Measurements from ENCODE around the gene GRM4.

Gene GRM4

DNA sequence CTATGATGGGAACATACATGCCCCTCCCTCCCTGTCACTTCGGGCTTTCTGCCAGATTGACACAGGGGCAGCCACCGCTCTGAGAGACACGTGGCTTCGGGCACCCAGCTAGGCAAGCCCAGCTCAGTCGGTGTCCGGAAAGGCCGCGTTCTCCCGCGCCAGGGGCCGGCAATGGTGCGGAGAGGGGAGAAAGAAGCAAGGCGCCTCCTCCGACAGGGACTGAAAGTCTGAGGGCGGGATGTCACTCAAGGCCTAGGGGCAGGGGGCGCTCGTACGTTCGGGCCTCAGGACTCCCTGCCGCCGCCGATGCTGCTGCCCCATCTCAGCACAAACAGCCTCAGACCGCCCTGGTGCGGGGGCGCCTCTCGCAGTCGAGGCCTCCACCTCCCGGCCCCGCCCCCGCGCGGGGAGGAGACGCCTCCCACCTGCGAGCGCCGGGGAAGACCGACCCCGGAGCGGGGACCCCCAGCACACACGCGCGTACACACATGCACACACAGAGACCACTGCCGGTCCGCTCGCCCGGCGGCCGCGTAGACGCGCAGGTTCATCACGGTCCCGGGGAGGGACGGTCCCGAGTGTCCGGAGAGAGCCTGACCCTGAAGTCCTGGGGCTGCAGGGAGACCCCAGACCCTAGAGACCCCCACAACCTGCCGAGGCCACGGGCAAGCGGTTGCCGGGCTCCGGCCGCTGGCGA is 1.9 kb downstream of the GRM4 start:
- H3K27me3 ChIP-seq (ENCODE audit: insufficient read depth, low read length), result peaks cover 9% of the 10 kb centered on the region; the same call in 1 of the 2 replicates
- H2AFZ ChIP-seq (ENCODE audit: low read length), result no peak overlapping the region
- peak overlapping the region; percentile 36; the same call in 1 of the 2 replicates for H3K4me2 ChIP-seq (ENCODE audit: low read length)
- H4K20me1 ChIP-seq (ENCODE audit: insufficient read depth, low read length), result no peaks in the 10 kb centered on the region
- H3K79me2 ChIP-seq (ENCODE audit: insufficient read depth, low read length), result no peaks in the 10 kb centered on the region
- H3K9ac ChIP-seq (ENCODE audit: low read length), result no peak overlapping the region
- H3K9me3 ChIP-seq (ENCODE audit: low read length), result no peaks in the 10 kb centered on the region
- H3K9me2 ChIP-seq (ENCODE audit: low read depth, low read length), result no peaks in the 10 kb centered on the region
- no peak overlapping the region for H3K27ac ChIP-seq (ENCODE audit: low read depth, low read length, poor library complexity, severe bottlenecking)
- no peaks in the 10 kb centered on the region for H3F3A ChIP-seq (ENCODE audit: insufficient read depth, low read length)
- no peaks in the 10 kb centered on the region for H3K4me1 ChIP-seq (ENCODE audit: insufficient read depth, low read length, severe bottlenecking)
- no peak overlapping the region for H3K4me3 ChIP-seq (ENCODE audit: low read depth, low read length, poor library complexity, severe bottlenecking)
- no peak for TF ChIP-seq EZH2 (IDR thresholded peaks at IDR 0.05; ENCODE audit: borderline replicate concordance, low read length)
- TF ChIP-seq, protein P1, sequence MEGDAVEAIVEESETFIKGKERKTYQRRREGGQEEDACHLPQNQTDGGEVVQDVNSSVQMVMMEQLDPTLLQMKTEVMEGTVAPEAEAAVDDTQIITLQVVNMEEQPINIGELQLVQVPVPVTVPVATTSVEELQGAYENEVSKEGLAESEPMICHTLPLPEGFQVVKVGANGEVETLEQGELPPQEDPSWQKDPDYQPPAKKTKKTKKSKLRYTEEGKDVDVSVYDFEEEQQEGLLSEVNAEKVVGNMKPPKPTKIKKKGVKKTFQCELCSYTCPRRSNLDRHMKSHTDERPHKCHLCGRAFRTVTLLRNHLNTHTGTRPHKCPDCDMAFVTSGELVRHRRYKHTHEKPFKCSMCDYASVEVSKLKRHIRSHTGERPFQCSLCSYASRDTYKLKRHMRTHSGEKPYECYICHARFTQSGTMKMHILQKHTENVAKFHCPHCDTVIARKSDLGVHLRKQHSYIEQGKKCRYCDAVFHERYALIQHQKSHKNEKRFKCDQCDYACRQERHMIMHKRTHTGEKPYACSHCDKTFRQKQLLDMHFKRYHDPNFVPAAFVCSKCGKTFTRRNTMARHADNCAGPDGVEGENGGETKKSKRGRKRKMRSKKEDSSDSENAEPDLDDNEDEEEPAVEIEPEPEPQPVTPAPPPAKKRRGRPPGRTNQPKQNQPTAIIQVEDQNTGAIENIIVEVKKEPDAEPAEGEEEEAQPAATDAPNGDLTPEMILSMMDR (IDR thresholded peaks at IDR 0.05; ENCODE audit: low read length), result peak; percentile 25; the same call in 1 of the 2 replicates
- no peaks in the 10 kb centered on the region for H3K36me3 ChIP-seq (ENCODE audit: insufficient read depth, low read length)

DNA sequence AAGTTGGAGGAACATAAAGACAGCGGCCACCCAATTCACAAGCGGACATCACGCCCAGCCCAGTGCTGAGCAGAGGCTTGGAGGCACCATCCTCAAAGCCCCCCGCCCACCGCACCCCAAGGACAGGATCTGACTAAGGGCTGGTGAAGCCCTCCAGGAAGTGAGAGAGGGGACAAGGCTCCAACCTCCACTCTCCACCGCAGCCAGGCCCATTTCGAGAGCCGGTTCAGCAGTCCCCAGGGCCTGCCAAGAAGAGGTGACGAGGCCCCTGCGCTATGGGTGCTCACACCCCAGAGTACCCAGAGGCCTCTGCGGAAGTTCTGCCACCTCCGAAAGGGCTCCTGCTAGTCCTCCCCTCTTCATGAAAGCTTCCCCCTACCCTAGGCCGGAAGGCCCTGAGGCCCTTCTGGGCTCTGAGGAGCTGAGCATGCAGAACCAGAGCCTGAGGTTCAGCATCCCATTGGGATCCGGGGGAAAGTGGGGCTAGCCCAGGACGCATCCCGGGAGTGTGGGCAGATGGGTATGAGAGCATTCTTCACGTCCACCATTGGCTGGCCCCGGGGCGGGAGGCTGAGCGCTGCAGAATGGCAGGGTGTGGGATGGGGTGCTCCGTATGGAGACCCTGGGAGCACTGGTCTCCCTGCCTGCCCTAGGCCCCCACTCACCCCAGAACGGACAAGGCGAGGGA is 2.5 kb downstream of the GRM4 start:
- Histone ChIP-seq H3K27ac (ENCODE audit: low read depth, low read length, poor library complexity, severe bottlenecking) (no peak overlapping the region), H3K9ac (ENCODE audit: low read length) (no peak overlapping the region), H3K4me1 (ENCODE audit: insufficient read depth, low read length, severe bottlenecking) (no peaks in the 10 kb centered on the region), H3K79me2 (ENCODE audit: insufficient read depth, low read length) (no peaks in the 10 kb centered on the region), H3F3A (ENCODE audit: insufficient read depth, low read length) (no peaks in the 10 kb centered on the region), H3K27me3 (ENCODE audit: insufficient read depth, low read length) (peaks cover 9% of the 10 kb centered on the region; the same call in 1 of the 2 replicates), H2AFZ (ENCODE audit: low read length) (no peak overlapping the region), H3K36me3 (ENCODE audit: insufficient read depth, low read length) (no peaks in the 10 kb centered on the region), H4K20me1 (ENCODE audit: insufficient read depth, low read length) (no peaks in the 10 kb centered on the region), H3K9me2 (ENCODE audit: low read depth, low read length) (no peaks in the 10 kb centered on the region), H3K4me3 (ENCODE audit: low read depth, low read length, poor library complexity, severe bottlenecking) (no peak overlapping the region), H3K9me3 (ENCODE audit: low read length) (no peaks in the 10 kb centered on the region), H3K4me2 (ENCODE audit: low read length) (peak overlapping the region; percentile 36; the same call in 1 of the 2 replicates)
- no peak for TF ChIP-seq EZH2 (IDR thresholded peaks at IDR 0.05; ENCODE audit: borderline replicate concordance, low read length)
- TF ChIP-seq, protein P1 (IDR thresholded peaks at IDR 0.05; ENCODE audit: low read length), result no peak

DNA sequence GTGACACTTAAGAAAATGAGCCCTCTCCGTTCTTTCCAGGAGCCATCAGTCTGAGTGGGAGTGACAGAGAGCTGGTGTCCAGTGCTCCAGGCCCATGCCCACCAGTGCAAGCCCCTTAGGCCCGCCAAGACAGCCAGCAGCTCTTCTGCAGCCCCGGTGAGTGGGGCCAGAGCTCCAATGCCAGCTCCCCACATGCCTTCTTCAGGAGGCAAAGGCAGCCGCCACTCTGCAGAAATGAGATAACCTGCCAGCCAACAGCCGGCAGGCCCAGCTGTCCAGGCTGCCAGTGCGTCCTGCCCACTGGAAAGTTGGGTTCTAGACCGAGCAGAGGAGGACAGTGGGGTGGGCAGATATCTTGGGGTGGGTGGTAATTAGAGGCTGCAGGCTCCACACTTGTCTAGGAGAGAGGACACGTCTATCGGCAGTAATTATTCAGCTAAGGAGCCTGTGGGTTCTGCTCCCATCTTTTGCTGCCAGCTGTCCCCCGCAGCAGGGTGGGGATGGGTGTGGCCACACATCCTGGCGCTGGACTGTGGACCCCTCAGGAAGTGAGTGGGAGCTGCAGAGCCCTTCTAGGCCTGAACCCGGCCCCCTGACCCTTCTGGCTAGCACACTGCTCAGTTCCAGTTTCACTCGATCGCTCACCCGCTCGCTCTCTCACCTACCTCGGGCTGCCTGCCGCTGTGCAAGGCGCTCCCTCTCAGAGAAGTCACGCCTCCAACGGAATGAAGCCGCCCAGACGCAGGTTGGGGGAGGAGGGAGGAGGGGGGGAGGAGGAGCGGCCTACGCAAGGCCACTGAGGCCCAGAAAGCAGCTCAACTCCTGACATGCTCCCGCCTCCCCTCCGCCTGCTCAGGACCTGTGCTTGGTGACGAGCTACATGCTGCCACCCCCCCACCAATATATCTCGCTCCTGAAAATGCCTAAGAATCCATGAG is 3.6 kb downstream of the GRM4 start:
- no peaks in the 10 kb centered on the region for H3K4me1 ChIP-seq (ENCODE audit: insufficient read depth, low read length, severe bottlenecking)
- H3K4me2 ChIP-seq (ENCODE audit: low read length), result no peak overlapping the region
- no peaks in the 10 kb centered on the region for H3K9me2 ChIP-seq (ENCODE audit: low read depth, low read length)
- H3K27ac ChIP-seq (ENCODE audit: low read depth, low read length, poor library complexity, severe bottlenecking), result no peak overlapping the region
- H3K27me3 ChIP-seq (ENCODE audit: insufficient read depth, low read length), result peaks cover 9% of the 10 kb centered on the region; the same call in 1 of the 2 replicates
- no peak overlapping the region for H3K4me3 ChIP-seq (ENCODE audit: low read depth, low read length, poor library complexity, severe bottlenecking)
- no peaks in the 10 kb centered on the region for H3K9me3 ChIP-seq (ENCODE audit: low read length)
- no peaks in the 10 kb centered on the region for H3K36me3 ChIP-seq (ENCODE audit: insufficient read depth, low read length)
- H3K9ac ChIP-seq (ENCODE audit: low read length), result no peak overlapping the region
- no peaks in the 10 kb centered on the region for H4K20me1 ChIP-seq (ENCODE audit: insufficient read depth, low read length)
- no peaks in the 10 kb centered on the region for H3K79me2 ChIP-seq (ENCODE audit: insufficient read depth, low read length)
- no peak for TF ChIP-seq EZH2 (IDR thresholded peaks at IDR 0.05; ENCODE audit: borderline replicate concordance, low read length)
- TF ChIP-seq, protein P1 (IDR thresholded peaks at IDR 0.05; ENCODE audit: low read length), result no peak
- H2AFZ ChIP-seq (ENCODE audit: low read length), result no peak overlapping the region
- H3F3A ChIP-seq (ENCODE audit: insufficient read depth, low read length), result no peaks in the 10 kb centered on the region

All from OCI-LY1 (cell line).